Measurements from ENCODE around the gene NEO1. TPM values are rescaled to one million over a fixed set of nuclear protein-coding genes. Genes with fewer than 3 reads are reported as not detected.

NEO1 gene
- total RNA-seq, 1 experiment from 2014 or later: 41.8 TPM

DNA sequence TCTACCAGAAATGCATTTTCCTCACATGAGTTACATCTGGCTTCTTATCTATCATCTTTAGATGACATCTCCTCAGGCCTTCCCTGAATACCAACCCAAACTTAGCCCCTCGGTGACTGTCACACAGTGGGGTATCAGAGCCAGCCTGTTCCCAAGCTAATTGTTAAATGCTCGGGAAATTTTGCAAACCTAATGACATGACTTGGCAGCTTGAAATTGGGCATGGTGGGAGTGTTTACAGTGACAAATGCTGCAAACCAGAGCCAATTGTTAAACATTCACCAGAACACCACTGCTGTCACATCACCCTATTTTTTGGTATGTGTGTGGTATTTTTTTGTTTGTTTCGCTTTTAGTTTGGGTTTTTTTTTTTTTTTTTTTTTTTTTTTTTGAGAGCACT, 185.6 kb downstream of the NEO1 start:
- no peaks in the 10 kb centered on the region for H3K9me3 Mint-ChIP-seq

More for the DNA sequence above, 185.6 kb downstream of the NEO1 start:
- no peaks in the 10 kb centered on the region for H3K27me3 ChIP-seq (ENCODE audit: insufficient read depth, low read length)
- peaks cover 0 to 5% (median 0%) of the 10 kb centered on the region in 3 experiments; a peak in 3 of 7 replicates for H3K36me3 Mint-ChIP-seq (ENCODE audit: insufficient read depth in 1 of 3, low read depth in 3 of 3)
- H3T11ph ChIP-seq (ENCODE audit: low read length): no peak overlapping the region
- no peaks in the 10 kb centered on the region for H3K23me2 ChIP-seq (ENCODE audit: insufficient read length, low read depth, low read length, poor library complexity, severe bottlenecking)
- no peak for DNase-seq
- TF ChIP-seq, protein P1, sequence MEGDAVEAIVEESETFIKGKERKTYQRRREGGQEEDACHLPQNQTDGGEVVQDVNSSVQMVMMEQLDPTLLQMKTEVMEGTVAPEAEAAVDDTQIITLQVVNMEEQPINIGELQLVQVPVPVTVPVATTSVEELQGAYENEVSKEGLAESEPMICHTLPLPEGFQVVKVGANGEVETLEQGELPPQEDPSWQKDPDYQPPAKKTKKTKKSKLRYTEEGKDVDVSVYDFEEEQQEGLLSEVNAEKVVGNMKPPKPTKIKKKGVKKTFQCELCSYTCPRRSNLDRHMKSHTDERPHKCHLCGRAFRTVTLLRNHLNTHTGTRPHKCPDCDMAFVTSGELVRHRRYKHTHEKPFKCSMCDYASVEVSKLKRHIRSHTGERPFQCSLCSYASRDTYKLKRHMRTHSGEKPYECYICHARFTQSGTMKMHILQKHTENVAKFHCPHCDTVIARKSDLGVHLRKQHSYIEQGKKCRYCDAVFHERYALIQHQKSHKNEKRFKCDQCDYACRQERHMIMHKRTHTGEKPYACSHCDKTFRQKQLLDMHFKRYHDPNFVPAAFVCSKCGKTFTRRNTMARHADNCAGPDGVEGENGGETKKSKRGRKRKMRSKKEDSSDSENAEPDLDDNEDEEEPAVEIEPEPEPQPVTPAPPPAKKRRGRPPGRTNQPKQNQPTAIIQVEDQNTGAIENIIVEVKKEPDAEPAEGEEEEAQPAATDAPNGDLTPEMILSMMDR (conservative IDR thresholded peaks at IDR 0.05): no peak
- no peak overlapping the region for H3K23ac ChIP-seq (ENCODE audit: insufficient read length, low read depth, low read length)
- H2BK12ac ChIP-seq (ENCODE audit: insufficient read length, low read depth, low read length): no peak overlapping the region
- no peak overlapping the region for H3K4ac ChIP-seq (ENCODE audit: low read depth, low read length)
- H3K4me2 ChIP-seq (ENCODE audit: insufficient read depth, insufficient read length, low read length): no peak overlapping the region
- H3K27ac Mint-ChIP-seq: no peak overlapping the region
- H2BK20ac ChIP-seq (ENCODE audit: low read depth, low read length, poor library complexity, severe bottlenecking): no peak overlapping the region
- H3K56ac ChIP-seq (ENCODE audit: insufficient read length, low read depth, low read length): no peak overlapping the region
- H3K79me1 ChIP-seq (ENCODE audit: insufficient read depth, low read depth, low read length, poor library complexity, severe bottlenecking): no peaks in the 10 kb centered on the region
- no CpG with 5 or more reads among the region's 3 CpGs for WGBS (ENCODE audit: extremely low coverage, insufficient read length, low lambda C conversion rate)
- no peak overlapping the region for H2BK120ac ChIP-seq (ENCODE audit: low read depth, low read length, poor library complexity, severe bottlenecking)
- H3K18ac ChIP-seq (ENCODE audit: insufficient read length, low read depth, low read length): no peak overlapping the region
- H3K9ac ChIP-seq (ENCODE audit: extremely low read depth, insufficient read length, low read length): no peak overlapping the region
- H2BK15ac ChIP-seq (ENCODE audit: low read depth, low read length): no peak overlapping the region
- H2AFZ ChIP-seq (ENCODE audit: low read length): no peak overlapping the region
- no peaks in the 10 kb centered on the region for H3K9me3 ChIP-seq (ENCODE audit: control insufficient read depth, low read depth, low read length)
- H4K91ac ChIP-seq (ENCODE audit: insufficient read length, low read depth, low read length): no peak overlapping the region
- no peak overlapping the region for H3K27ac ChIP-seq (ENCODE audit: insufficient read length, low read depth, low read length)
- no peaks in the 10 kb centered on the region for H4K20me1 ChIP-seq (ENCODE audit: control insufficient read depth, insufficient read depth, insufficient read length)
- no peaks in the 10 kb centered on the region for H3K79me2 ChIP-seq (ENCODE audit: insufficient read depth, low read length)
- no peaks in the 10 kb centered on the region for H3K4me1 Mint-ChIP-seq
- no peaks in the 10 kb centered on the region for H3K4me1 ChIP-seq (ENCODE audit: insufficient read depth, low read length)
- no peak overlapping the region for H2AK5ac ChIP-seq (ENCODE audit: insufficient read length, low read length)
- no peak overlapping the region for H3K4me3 Mint-ChIP-seq
- H4K8ac ChIP-seq (replicated peaks; ENCODE audit: insufficient read length, low read depth, low read length): no peak overlapping the region
- H2BK5ac ChIP-seq (ENCODE audit: insufficient read length, low read length): no peak overlapping the region
- H4K5ac ChIP-seq (ENCODE audit: insufficient read length, low read depth, low read length): no peak overlapping the region
- no peaks in the 10 kb centered on the region for H3K27me3 Mint-ChIP-seq (ENCODE audit: low read depth)
- H3K14ac ChIP-seq (ENCODE audit: insufficient read depth, low read length): no peak overlapping the region

Data from H9 (cell line).